HL-60/S4 (cell line): Measurements from ENCODE around the gene PLXNC1.

Experiments used
- in situ Hi-C: fragments of 300-500 bp; cut with MboI; formaldehyde crosslinking; loops from 2 replicates; pipeline ENCODE4 v1.14.3; 2022; ENCODE audit warnings: low sequenced_read_pairs

Gene PLXNC1

DNA sequence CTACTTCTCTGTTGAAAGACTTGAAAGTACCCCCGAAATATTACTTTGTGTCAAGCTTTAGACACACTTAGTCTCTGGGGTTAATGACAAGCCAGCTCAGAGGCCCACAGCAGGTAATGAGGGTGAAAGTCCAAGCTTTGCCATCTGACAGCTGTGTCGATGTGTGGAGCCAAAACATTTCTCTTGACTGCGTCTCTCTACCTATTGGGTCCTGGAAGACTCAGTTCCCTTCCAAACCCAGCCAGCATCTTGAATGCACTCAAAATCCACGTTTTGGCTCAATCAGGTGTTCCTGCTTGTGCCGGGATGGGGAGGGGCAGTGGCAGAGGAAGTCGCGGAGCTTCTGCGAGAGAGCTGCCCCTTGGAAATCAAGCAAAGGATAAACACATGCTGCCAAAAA is 3.2 kb downstream of the PLXNC1 start:
- in situ Hi-C loops = no loop called here

DNA sequence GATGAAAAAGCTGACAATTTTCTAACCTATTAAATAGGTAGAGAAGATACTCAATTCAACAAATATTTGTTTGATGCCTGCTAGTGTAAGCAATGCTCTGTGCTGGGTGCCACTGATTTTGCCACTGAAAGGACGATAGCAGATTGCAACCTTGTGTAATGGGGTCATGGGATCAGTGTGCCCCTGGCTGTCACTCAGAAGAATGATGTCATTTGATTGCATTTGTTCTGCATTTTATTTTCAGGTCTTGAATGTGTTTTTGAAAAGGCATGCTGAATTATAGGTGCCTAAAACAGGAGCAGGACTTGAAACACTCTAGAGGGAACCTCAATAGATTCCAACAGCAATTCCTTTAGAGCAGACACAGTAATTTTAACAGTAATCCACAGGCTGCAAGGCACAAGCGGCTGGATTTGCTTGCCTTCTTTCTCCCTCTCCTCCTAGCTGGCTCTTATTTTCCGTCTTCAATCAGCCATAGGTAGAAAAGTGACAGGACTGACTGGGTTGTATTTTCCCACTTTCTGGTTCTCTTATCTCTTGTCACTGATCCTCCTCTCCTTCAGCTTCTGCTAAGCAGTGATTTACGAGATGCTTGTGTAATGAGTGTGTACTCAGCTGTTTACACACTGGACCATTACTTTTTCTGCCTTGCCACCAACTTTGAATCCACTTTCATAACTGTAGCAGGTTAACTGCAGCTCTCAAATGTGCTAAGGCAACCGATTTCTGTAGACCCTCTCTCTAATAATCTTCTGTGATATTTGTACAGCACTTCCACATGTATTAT is 4.1 kb downstream of the PLXNC1 start:
- in situ Hi-C loops = no loop called here

DNA sequence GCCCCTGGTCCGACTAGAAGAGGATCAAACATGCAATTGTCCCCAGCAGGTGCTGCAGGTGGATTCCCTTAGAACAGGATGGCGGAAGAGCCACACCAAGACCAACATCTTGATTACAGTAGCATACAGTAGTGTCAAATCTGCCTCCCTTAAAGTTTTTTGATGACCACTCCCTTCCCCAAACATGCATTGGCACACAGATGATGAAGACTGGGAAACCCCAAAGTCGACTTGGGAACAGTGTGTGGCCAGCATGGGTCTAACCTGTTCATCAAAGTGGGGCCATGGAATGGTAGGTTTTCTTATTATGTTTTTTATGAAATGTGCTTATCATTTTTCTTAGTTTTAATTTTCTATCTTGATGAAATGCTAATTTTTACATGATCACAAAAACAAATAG is 8.8 kb downstream of the PLXNC1 start:
- in situ Hi-C loops = no loop called here

DNA sequence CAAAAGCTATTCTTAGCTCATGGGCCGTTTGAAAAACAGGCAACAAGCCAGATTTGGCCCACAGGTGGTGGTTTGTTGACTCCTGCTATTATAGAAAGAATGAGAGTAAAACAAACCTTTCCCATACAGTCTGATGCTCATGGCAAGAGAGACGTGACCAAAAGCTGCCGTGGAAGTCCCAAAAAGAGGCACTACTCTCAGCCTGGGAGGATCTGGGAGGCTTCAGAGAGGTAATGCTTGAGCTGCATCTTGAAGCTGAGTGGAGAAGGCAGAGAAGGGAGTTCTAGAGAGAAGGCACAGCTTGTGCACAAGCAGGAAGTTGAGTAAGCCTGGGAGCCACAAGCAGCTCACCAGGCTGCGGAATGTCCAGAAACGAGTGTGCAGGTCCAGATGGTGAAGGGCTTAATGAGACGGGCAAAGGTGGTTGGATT is 9.6 kb downstream of the PLXNC1 start:
- in situ Hi-C loops = no loop called here

DNA sequence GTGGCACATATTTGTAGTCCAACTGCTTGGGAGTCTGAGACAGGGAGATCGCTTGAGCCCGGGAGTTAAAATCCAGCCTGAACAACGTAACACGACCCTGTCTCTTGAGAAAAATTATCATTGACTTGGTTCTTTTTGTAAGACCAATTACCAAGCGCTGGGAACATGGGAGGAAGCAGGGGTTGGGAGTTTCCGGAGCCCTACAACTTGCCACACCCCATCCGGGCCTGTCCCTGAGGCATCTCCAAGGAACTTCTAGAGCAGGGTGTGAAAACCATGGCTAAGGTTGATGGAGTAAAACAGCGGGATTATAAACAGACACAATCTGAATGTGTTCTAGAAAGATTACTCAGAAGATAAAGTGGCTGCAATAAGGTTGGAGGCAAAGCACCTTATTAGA is 10.3 kb downstream of the PLXNC1 start:
- in situ Hi-C loops = no loop called here

DNA sequence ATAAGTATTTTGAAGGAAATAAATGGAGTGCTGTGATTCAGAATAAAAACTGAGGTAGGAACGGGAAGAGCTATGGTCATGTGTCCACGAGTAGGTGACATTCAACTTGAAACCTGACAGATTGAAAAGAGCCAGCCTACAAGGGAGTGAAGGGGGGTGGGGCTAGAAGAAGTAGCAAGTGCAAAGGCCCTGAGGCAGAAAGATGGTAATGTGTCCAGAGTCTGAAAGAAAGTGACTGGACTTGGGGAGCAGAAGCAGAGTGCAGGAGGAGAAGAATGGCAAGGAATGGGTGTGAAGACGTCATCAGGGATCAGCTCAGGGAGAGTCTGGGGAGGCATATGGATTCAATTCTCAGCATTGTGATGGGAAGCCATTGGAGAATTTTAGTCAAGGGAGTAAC is 13.7 kb downstream of the PLXNC1 start:
- in situ Hi-C loops = no loop called here

DNA sequence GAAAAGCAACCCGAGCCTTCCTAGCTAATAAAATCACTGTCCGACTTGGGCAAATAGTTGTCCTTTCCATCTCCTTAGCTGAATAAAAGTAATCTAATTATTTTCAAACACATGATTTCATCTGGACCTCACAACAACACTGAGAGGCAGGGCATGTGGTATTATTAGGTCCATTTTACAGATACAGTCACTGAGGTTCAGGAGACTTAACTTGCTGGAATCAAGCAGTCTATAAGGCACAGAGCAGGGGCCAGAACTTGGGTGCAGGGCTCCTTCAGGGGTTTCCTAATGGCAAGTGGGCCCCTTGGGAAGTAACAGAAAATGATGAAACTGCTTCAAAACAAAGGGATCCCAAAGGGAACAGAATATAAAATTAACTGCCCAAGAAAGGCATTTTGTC is 15.5 kb downstream of the PLXNC1 start:
- in situ Hi-C loops = no loop called here

DNA sequence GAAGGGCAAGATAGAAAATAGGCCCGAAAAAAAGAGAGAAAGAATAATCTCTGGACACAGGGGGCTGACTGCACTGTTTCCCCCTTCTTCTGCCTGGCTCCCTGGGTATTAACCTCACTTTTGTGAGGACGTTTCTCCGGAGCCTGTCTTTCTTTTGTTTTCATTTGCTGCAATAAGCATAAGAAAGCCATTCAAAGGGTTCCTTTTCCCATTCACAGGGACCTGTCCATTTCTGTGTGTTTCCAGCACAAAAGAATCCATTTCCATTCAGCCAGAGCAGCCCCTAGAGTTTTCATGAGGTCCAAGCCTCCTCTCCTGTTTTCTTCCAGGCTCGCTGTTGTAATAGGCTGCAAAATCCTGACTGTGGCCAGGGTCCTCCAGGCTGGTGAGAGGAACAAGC is 16.8 kb downstream of the PLXNC1 start:
- in situ Hi-C loops = no loop called here

DNA sequence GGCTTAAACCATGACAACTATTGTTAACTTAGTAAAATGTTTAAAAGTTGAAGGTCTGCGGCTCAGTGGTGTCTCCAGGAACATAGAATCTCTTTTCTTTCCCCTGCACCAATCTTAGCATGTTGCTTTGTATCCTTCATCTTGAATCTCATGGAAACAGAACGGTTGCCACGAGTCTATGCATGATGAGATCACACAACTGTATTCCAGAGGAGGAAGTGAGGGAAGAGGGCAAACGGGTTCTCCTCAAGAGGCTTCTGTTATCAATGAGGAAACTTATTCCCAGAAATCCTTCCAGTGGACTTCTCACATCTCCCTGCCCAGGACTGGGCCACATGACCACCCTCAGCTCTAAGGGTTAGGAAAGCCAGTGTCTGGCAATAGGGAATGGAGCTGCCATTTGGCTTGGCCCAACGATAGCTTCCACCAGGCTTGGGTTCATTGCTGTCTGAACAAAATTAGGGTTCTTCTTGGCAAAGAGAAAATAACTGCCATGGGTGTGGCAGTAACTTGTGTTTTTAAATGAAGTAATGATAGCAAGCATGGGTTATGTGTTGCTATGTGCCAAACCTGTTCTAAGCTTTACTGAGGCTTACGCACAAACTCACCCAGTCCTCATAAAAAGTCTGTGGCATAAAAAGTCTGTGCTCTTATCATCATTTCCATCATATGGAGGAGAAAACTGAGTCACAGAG is 17.4 kb downstream of the PLXNC1 start:
- in situ Hi-C loops = no loop called here

DNA sequence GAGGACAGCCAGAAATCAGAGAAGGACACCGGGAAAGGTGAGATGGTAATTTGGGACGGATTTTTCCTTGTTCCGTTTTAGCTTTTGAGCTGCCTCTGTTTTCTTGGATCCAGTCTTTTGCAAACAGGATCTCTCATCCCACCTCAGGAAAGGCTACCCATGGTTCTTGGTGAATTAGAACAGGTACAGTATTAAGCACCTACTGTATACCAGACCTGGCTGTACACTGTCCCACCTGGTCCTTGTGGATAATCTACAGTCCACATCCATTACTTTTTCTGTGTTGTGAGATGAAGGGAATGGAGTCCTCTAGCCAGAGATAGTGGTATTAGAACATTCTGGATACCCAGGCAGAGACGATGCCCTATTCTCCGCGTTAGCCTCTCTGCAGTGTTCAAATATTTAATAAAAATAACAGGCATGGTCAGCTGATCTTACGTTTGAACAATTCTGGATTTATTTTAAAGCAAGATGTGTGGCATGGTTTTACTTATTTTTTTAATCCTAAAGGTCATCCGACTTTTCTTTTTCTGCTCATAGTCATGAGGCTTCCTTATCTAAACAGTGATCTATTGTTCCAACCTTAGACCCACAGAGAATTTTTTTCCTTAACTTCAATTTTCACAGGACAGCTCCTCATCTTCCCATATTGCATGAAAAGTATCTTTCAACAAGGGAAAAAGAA is 18.8 kb downstream of the PLXNC1 start:
- in situ Hi-C loops = no loop called here

DNA sequence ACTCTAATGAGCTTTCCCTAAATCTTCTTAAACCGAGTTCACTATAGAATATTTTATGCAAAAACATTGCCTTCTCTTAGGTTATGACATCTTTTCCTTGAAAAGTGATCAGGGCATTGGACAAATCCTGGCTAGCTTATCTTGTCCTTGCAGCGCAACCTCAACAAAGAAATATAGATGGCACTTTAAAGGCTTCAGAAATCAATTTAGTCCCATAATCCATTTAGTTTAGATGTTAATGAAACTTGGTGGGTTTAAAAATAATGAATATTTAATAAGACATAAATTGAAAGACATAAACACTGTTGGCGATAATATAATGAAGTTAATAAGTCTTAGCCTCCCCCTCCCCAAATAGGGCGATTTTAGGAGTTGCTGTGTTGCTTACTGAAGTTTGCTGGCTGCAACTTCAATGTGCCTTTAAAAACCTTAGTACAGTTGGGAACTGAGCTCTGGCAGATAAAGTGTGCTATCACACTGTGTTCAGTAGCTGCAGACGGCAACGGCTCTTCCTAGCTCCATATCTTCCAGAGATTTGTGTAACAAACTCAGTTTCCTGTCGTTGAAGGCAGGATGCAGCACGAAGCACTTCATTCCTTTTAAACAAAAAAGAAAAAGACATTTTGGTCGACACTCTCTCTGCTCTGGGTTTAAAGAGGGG is 19.5 kb downstream of the PLXNC1 start:
- in situ Hi-C loops = no loop called here

DNA sequence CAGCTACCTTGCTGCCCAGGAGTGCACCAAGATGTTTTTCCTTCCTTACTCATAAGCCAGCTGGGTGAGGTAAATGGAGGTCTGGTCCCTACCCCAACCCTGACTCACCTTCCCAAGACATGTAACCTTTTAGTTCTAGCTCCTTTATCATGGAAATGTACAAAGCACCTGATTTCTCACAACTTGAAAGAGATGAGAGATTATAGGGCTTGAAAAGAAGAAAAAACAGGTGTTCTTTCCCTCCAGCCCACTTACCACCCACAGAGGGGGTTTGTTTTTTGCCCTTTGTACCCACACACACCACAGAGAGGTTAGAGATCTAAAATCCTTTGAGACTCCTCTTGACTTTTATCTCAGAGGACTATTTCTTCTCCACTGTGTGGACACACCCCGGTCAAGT is 21.1 kb downstream of the PLXNC1 start:
- in situ Hi-C loops = no loop called here

DNA sequence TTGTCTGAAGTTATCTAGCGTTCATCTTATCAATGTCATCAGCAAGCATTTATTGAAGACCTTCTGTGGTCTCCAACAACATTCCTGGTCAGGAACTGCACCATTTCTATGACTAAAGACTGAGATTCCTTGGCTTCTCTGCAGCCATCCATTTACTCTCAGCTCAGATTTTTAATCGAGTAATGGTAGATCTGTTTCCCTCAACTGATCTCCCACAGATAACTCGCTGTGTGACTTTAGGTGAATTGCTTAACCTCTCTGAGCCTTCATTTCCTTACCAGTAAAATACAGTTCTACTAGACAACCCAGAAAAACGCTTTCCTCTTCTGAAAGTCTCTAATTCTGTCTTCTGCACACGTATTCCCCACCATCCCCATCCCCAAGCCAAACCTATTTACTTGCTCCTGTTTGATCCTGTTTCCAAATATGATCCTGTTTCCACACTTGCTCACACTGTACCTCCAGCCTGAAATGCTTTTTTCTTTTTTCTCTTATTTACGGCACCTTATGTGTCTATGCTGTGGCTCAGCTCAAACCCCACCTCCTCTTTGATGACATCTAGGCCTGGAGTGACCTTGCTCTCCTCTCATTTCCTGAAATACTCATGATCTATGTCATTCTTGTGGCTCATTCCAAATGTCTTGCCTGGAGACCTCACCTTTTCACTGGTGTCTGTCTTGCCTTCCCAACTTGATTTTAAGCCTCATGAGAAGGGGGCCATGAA is 21.8 kb downstream of the PLXNC1 start:
- in situ Hi-C loops = no loop called here

DNA sequence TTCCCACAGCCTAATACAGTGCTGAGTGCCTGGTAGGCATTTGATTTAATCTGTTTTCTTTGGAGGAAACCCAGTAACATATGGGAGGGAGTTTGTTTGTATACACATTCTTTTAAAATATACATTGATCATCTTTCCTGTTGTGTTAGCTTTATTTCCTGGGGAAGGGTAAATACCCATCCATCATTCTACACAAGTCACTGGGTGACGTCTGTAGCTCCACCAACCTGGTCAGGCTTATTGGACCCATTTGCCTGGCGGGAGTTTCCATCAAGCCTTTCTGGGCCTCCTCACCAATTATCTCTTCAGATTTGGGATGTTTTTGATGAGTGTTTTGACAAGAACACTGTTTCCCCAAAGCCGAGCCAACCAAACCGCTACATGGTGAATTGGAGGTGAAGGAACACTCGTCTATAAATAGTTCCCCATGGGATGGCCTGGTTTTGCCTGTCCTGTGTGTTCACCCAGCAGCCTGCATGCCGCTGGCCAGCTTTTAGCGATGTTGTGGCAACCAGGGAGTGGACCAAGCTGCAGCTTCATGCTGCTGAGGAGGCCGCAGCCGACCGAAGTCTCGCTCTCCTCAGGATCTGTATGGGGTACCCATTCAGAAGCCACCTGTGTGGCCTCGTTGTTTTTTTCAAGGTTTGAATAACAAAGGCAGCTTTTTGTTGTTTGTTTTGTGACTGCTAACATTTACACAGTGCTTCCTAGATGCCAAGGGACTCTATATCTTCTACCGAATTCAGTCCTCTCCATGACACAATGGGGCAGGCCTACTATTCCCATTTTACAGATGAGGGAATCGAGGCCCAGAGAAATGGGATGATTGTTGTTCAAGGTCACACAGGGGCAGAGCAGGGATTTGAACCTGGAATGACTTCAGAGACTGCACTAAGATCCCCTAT is 22.6 kb downstream of the PLXNC1 start:
- in situ Hi-C loops = no loop called here

DNA sequence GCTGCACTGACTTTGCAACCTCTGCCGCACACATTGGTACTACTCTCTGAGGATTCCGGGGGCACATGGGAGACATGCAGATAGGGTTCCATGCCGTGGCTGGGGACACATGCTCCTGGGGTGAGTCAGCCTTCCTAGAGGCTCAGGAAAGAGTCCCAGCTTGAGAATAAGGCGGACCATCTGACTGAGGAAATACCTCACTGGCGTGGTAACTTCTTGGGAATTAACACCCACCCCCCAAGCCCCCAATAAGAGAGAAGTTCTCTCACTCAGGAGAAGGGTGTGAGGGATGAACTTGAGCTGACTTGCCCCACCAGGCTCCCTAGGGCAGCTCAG is 23.2 kb downstream of the PLXNC1 start:
- in situ Hi-C loops = no loop called here

DNA sequence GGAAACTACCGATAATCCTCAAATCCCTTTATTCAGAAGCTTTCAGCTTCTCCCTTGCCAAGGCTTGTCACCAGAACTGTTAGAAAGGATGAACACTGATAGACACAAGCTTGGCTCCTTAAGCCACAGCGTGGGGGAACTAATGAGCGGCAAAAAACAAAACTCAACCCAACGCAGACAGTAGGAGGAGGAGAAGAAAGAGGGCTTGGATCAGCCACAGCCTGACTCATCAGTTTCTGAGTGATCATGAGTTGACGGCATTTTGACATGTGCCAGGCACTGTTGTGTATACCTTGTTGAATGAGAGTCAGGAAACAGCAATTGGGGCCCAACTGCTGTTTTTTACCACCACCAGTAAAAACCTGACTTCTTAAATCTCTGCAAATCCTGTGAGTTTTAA is 23.7 kb downstream of the PLXNC1 start:
- in situ Hi-C loops = no loop called here

DNA sequence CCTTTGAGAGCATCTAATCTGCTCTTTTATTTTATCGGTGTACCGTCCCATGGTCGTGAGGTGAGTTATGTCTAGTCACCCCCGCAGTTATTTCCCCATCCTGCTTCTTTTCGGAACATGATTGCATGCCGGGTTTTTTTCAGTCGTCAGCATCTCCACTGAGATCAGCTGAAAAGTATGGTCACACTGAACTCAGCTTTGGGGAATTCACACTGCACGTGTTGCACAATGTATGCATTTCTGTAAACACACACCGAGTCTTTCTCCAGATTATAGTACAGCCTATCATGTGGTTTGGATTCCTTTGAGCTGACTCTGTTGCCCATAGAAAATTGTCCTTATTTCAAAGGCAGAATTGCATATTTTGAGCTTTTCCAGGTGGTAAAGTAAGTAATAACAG is 24.6 kb downstream of the PLXNC1 start:
- in situ Hi-C loops = no loop called here

DNA sequence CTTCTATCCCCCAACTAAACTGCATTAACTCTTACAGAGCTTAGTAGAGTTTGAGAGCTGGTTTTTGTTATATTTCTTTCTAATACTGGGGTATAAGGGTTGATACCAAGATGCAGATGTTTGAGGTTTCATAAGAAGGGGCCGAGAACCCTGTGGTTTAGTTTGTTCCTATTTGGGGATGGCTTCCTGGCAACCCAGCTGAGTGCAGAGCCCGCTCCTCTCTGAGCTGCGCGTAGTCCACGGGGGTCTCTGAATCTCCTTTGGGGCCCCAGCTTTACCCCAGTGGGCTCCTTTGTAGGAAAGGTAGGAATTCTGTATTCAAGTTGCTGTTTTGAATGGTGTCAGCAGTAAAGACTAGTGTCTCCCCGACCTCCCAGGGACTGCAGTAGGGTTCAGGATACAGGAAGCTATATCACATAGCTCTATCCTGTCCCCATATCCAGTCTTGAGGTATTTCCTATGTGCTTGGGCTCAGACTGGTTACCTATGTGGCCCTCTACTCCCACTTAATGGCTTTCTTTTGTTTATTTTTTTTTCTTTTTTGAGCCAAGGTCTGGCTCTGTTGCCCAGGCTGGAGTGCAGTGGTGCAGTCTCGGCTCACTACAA is 25.4 kb downstream of the PLXNC1 start:
- in situ Hi-C loops = no loop called here

DNA sequence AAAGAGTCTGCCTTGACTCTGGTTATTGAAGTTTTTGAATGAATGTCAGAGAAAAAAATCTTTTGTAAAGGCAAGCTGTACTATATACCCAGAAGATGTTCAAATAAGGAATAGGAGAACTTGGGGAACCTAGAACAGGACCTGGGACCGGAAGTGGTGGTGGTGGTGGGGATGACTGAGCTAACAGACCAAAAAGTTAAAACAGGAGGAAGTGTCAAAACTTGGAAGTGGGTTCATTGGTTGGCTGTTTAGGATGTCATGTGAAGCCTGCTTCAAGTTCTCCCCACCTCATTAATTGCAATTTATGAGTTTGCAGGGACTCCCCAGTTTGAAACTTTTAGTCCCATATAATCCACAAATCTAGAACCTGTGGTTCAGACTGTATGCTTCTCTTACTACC is 26.2 kb downstream of the PLXNC1 start:
- in situ Hi-C loops = no loop called here
